GM19023 (cell line): ENCODE data around the gene SCGB1D1.
"Not testable (repeated sequence)": the region's sequence is repeated elsewhere in the genome, so short reads cannot be mapped to it uniquely, and the experiment has no call there.

Experiments used
- ATAC-seq: cut with Tn5 transposase; IDR thresholded peaks from one replicate; pipeline ENCODE4 v1.9.1; 2021; ENCODE audit warnings: mild to moderate bottlenecking, moderate library complexity; ENCODE audit not compliant: unreplicated experiment

SCGB1D1 gene

DNA sequence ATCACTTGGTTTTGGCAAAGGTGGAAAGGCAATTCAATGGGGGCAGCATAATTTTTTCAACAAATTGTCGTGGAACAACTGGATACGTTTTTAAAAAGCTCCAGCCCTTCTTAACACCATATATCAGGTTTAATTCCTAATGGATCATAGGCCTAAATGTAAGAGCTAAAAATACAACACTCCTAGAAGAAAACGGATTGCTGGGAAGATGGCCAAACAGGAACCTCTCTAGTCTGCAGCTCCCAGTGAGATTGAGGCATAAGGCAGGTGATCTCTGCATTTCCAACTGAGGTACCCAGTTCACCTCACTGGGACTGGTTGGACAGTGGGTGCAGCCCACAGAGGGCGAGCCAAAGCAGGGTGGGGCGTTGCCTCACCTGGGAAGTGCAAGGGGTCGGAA is 32.4 kb upstream of the SCGB1D1 start:
- ATAC-seq: no peak

DNA sequence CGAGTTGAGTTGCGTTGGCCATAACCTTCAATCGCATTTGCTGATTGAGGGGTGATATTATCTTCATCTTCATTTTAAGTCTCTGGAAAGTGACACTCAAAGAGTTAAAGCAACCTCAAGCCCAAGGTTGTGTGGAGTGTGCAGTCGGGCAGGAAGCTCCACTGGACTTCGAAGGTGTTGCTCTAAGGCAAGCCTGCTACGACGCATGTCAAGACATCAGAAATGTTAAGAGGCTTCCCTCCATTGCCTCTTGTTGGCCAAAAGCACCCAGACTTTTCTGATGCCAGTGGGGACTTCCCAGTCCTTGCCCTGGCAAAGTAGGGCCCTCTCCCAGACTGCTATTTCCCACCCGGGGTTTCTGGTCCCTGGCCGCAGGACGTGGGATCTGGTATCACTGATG is 23.6 kb upstream of the SCGB1D1 start:
- no peak for ATAC-seq

DNA sequence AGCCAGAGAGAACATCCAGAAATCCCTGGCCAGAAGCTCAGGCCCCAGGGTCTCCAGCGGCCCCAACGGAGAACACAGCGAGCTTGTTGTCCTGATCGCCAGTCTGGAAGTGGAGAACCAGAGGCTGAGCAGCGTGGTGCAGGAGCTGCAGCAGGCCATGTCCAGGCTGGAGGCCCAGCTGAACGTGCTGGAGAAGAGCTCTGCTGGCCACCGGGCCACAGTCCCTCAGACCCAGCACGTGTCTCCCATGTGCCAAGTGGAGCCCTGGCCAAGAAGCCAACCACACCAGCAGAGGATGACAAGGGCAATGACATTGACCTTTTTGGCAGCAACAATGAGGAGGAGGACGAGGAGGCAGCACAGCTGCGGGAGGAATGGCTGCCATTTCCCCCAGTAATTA is 20.6 kb upstream of the SCGB1D1 start:
- ATAC-seq: no peak

DNA sequence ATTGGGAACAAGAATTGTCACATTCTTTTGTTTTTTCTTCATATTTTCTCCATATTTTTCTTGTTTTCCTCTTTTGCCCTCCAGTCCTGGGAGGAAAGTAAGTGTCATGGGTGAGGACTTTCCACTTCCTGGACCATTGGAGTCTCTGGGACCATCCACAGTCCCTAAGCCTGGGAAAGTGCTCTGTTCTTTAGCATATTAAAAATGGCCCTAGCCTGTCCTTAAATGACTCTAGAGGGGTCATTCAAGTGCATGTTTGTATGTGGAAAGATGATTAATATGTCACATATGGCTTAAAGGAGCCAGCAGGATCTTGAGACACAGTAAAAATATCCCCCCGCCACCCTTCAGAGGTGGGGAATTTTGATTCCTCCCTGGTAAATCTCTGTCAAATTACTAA is 20.1 kb upstream of the SCGB1D1 start:
- ATAC-seq: no peak

DNA sequence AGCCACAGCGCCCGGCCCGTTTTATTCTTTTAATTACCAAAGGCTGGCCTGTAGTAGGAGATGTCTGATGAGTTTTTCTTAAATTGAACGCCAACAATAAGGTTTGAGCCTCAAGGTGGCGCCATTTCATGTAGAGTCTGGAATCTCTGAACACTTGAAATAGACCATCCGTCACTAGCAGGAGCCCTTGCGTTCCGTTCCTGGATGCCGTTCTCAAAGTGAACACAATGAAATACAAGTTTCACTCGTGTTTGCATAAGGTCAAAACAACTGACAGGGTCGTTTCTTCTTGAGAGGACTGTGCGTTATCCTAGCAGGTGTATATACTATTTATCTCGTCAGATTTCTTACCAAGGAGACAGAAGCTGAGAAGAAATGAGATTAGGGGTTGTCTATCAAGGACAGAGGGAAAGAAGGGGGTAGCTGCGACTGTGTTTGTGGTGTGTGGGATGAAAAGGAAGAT is 18.7 kb upstream of the SCGB1D1 start:
- no peak for ATAC-seq

DNA sequence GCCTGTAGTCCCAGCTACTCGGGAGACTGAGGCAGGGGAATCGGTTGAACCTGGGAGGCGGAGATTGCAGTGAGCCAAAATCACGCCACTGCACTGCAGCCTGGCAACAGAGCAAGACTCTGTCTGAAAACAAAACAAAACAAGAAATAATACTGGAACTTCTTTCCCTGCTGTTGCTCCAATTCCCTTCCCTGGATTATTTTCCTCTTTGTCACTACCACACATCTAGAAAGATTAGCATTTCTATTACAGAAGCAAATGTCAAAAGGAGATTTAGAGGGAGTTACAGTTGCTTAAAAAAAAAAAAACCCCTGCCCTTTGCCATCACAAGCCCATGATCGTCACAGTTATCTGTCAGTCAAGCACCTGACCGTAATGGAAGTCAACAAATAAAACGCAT is 17.7 kb upstream of the SCGB1D1 start:
- ATAC-seq: no peak

DNA sequence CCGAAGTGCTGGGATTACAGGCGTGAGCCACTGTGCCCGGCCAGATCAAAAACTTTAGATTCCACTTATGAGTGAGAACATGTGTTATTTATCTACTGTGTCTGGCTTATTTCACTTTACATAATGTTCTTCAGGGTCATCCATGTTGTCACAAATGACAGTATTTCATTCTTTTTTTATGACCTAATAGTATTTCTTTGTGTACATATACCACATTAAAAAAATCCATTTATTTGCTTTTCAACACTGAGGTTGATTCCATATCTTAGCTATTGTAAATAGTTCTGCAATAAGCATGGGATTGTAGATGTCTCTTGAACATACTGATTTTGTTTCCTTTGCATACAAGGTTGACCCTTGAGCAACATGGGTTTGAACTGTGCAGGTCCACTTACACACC is 13.2 kb upstream of the SCGB1D1 start:
- ATAC-seq: no peak

DNA sequence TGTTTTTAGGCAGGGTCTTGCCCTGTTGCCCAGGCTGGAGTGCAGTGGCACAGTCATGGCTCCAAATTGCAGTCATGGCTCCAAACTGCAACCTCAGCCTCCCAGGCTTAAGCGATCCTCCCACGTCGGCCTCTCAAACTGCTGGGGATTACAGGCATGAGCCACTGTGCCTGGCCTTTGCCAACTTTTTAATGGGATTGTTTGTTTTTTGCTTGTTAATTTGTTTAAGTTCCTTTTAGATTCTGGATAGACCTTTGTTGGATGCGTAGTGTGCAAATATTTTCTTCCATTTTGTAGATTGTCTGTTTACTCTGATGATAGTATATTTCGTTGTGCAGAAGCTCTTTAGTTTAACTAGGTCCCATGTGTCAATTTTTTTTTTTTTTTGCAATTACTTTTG is 10.0 kb upstream of the SCGB1D1 start:
- ATAC-seq: no peak

DNA sequence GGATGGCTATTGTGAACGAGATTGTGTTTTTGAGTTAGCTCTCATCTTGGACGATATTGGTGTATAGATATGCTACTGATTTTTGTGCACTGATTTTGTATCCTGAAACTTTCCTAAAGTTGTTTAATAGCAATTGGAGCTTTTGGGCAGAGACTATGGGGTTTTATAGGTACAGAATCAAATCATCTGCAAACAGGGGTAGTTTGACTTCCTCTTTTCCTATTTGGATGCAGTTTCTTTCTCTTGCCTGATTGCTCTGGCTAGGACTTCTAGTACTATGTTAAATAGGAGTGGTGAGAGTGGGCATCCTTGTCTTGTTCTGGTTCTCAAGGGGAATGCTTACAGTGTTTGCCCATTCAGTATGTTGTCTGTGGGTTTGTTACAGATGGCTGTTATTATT is 8.9 kb upstream of the SCGB1D1 start:
- no peak for ATAC-seq

DNA sequence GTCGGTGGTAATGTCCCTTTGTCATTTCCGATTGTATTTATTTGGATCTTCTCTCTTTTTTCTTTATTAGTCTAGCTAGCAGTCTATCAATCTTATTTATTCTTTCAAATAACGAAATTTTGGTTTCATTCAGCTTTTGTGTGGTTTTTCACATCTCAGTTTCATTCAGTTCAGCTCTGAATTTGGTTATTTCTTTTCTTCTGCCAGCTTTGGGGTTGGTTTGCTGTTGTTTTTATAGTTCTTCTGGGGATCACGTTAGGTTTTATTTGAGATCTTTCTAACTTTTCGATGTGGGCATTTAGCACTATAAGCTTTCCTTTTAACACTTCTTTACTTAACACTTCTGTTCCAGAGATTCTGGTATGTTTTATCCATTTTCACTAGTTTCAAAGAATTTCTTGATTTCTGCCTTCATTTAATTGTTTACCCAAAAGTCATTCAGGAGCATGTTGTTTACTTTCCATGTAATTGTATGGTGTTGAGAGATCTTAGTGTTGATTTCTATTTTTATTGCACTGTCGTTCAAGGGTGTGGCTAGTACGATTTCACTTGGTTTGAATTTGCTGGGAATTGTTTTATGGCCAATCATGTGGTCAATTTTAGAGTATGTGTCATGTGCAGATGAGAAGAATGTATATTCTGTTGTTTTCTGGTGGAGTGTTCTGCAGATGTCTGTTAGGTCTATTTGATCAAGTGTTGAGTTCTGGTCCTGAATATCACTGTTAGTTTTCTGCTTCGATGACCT is 7.7 kb upstream of the SCGB1D1 start:
- no peak for ATAC-seq

DNA sequence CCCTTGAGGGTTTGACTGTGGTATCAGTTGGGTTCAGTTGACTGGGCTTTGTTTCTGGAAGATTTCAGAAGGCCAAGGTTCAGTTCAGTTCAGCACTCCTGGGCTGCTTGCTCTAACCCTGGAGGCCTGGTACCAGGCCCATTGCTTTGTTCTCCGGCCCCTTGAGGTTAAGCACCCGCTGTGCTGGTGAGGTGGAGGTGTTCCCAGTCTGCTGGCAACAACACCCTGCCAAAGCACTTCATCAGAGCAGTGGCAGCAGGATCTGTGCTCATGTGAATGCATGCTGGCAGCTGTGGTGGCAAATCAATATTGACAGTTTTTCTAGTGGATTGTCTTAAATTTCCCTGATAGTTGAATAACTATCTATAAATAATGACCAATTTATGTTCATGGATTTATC is 3.8 kb upstream of the SCGB1D1 start:
- ATAC-seq: no peak

DNA sequence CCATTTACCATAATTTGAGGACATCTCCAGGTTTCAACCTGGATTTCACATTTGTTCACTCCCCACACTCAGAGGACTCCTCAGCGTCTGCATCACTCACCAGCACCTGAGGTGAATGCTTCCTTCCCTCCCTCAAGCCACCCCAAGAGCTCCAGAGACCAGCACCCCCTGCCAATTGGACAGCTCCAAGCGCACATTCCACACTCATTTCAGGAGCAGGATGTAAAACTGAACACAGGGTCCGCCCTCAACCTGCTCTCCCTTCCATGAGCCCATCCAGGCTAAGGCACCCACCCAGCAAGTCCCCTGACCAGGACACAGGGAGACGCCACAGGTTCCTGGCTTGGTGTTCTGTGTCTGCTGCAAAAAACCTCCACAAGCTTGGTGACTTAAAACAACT is 3.9 kb downstream of the SCGB1D1 start:
- ATAC-seq: no peak

DNA sequence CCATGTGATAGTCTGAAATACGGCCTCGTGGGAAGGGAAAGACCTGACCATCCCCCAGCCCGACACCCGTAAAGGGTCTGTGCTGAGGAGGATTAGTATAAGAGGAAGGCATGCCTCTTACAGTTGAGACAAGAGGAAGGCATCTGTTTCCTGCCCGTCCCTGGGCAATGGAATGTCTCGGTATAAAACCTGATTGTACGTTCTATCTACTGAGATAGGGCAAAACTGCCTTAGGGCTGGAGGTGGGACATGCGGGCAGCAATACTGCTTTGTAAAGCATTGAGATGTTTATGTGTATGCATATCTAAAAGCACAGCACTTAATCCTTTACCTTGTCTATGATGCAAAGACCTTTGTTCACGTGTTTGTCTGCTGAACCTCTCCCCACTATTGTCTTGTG is 5.0 kb downstream of the SCGB1D1 start:
- not testable (repeated sequence) for ATAC-seq

DNA sequence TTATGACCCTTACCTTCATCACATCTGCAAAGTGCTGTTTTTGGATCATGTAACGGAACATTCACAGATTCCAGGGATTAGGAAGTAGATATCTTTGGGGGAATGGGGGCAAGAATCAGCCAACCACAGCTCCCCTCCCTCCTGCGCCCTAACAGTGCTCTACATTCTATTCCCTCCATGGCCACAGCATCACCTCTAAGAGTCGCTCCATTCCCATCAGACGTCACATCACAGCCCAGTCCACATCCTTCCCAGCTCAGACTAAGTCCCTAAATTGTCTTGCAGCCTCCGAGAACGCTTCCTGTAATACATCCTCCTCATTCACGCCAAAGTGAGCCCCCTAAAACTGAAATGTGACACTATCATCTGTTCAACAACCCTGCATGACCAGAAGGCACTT is 5.9 kb downstream of the SCGB1D1 start:
- ATAC-seq: no peak

DNA sequence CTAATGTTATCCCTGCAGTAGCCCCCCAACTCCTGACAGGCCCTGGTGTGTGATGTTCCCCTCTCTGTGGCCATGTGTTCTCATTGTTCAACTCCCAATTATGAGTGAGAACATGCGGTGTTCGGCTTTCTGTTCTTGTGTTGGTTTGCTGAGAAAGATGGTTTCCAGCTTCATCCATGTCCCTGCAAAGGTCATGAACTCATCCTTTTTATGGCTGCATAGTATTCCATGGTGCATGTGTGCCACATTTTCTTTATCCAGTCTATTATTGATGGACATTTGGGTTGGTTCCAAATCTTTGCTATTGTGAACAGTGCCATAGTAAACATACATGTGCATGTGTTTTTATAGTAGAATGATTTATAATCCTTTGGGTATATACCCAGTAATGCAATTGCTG is 7.4 kb downstream of the SCGB1D1 start:
- ATAC-seq: not testable (repeated sequence)

DNA sequence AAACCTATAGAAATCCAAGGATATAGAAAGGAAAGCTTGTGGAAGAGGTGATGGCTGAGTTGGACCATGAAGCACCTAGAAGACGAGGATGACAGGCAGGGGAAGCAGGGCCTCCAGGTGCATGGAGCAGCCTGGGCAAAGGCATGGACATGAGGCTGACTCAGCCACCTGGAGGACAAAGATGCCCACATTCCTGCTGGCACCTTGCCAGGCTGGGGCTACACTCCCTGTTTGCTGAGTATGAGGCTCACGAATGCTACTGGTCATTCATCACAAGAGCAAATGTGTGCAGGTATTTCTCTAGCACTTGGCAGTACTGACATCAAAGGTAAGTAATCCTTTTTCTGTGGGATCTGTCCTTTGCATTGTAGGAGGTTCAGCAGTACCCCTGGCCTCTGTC is 11.4 kb downstream of the SCGB1D1 start:
- ATAC-seq: no peak

DNA sequence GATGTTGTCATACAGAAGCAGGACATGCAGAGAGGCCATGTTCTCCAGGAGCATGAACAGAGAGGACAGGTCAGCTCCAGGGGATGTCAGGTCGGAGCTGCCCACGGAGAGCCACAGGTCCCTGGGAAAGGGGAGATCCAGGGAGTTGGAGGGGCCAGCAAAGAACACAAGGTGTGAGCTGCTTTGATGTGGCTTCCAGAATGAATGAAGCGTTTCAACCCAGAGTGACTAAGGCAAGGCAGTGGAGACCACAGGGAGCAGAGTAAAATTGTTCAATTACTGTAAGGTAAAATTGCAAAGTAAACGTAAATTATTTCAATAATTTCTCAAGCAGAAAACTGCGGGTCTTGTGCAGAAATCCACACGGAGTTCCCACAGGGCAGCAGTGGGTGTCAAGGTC is 12.9 kb downstream of the SCGB1D1 start:
- ATAC-seq: no peak

DNA sequence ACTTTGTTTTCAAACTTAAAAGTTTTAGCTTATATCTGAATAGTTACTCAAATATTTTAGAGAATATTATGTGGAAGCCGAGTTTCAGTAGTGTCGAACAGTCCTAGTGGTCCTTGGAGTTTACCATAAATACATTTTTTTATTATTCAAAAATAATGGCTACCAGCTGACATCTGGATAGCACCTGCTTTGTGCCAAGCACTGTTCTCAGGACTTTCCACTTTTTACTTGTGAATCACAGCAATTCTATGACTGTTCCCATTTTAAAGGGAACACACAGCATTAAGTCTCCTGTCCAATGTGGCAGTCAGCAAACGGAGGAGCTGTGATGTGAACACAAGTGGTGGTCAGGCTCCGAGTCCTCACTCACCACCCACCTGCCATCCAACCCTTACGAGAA is 14.4 kb downstream of the SCGB1D1 start:
- no peak for ATAC-seq

DNA sequence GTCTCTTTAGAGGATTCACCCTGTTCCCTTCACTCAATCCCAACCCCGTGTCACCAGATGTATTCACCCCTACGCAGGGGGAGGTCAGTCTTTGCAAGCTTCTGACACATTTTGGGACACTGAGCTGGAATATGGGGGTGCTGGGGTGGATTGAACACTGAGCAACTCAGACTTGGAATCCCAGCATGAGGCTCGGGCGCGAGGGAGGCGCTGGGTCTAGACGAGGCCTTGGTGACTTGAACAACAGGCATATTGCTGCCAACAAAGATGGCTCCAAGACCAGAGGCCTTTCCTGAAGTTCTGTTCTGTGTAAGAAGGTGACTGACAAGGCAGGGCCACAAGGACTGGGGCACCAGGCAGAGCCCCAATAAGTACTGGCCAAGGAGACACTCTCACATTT is 15.4 kb downstream of the SCGB1D1 start:
- no peak for ATAC-seq

DNA sequence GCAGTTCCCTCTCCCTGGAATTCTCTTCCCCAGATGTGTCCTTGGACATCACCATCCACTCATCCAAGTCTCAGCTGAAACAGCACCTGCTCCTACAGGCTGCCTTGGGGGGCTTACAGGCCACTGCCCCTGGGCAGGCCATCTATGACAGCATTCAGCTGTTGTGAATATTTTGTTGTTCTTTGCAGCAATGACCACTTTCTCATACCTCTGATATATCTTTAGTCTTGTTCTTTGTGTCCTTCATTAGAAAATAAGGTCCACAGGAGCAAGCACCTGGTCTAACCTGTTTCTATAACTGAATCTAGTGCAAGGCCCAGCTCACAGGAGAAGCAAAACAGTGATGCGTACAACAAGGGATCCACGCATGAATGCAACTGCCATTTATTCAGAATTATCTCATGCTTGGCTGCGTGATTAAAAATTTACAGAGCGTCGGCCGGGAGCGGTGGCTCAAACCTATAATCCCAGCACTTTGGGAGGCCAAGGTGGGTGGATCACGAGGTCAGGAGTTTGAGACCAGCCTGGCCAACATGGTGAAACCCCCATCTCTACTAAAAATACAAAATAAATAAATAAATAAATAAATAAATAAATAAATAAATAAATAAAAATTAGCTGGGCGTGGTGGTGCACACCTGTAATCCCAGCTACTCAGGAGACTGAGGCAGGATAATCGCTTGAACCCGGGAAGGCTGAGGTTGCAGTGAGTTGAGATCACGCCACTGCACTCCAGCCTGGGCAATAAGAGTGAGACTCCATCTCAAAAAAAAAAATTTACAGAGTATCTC is 16.5 kb downstream of the SCGB1D1 start:
- ATAC-seq: not testable (repeated sequence)

DNA sequence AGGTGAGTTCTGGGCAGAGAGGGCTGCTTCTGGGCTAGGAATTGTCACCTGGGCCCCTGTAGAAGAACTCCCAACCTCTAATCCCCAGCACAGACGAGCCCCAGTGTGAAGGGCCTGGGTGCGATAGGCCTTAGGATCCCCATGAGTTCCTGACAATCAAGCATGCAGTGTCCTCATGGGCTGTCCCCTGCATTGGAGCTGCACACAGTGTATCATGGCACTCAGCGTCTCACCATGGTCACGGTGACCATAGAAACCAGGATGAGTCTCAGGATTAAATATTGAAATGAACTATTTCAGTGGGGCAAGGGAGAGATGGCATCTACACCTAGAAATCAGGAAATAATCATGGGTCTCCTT is 18.7 kb downstream of the SCGB1D1 start:
- ATAC-seq: no peak

DNA sequence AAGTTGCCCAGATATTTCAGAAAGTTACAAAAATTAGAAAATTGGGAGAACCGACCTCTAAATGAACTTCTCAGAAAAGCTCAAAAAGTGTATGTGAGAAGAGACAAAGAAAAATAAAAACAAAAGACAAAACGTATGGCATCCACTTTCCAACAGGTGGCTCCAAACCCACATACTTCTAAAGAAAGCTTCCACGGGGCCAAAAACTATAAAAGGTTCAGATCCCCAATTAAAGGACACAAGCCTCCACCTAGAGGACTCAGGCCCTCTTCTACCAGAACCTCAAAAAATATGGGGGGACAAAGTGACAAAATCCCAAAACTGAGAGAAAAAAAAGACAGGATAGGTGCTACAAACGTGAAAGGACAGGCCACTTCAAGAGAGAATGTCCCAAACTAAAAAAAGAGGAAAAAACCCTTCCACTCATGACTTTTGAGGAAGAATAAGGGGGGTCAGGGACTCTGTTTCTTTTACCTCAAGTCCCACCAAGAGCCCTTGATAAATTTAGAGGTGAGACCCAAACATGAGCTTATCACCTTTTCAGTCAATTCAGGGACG is 27.3 kb downstream of the SCGB1D1 start:
- ATAC-seq: no peak
